Measurements from ENCODE around the gene IGIP.

DNA sequence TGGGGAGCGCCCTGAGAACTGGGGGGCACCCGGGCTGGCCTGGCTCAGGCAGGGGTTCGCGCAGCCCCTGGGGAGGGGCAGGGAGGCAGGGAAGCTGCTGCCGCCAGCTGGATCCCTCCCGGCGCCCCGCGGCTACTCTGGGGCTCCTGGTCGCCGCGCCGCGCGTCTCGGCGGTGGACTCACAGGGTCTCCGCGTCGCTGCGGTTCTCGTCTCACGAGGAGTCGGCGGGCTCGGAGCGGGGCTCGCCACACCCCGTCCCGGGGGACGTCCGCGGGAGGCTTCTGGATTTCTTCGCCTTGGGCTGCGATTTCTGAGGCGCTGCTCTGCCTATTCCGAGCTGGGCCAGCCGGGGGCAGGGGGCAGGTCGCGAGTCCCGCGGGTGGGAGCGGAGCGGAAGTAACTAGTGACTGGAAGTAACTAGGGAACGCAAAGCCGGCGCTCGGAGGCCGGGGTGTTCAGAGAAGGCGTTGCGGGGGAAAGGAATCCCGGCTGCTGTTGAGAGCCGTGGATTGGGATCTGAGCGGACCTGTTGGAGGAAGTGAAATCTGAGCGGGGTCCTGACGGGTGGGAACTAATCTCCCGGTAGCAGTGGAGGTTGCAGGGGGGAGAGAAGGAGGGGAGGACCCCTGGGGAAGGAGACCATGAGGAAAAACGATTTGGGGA, 49.8 kb downstream of the IGIP start:
- TF ChIP-seq, protein P1, sequence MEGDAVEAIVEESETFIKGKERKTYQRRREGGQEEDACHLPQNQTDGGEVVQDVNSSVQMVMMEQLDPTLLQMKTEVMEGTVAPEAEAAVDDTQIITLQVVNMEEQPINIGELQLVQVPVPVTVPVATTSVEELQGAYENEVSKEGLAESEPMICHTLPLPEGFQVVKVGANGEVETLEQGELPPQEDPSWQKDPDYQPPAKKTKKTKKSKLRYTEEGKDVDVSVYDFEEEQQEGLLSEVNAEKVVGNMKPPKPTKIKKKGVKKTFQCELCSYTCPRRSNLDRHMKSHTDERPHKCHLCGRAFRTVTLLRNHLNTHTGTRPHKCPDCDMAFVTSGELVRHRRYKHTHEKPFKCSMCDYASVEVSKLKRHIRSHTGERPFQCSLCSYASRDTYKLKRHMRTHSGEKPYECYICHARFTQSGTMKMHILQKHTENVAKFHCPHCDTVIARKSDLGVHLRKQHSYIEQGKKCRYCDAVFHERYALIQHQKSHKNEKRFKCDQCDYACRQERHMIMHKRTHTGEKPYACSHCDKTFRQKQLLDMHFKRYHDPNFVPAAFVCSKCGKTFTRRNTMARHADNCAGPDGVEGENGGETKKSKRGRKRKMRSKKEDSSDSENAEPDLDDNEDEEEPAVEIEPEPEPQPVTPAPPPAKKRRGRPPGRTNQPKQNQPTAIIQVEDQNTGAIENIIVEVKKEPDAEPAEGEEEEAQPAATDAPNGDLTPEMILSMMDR (IDR thresholded peaks at IDR 0.05), result peak in 1 of 2 donors; percentile 30
- no peak for TF ChIP-seq POLR2A (IDR thresholded peaks at IDR 0.05)

Measured in suprapubic skin (tissue), 3 donors.